ENCODE data around the gene SLC13A3.

Gene SLC13A3

DNA sequence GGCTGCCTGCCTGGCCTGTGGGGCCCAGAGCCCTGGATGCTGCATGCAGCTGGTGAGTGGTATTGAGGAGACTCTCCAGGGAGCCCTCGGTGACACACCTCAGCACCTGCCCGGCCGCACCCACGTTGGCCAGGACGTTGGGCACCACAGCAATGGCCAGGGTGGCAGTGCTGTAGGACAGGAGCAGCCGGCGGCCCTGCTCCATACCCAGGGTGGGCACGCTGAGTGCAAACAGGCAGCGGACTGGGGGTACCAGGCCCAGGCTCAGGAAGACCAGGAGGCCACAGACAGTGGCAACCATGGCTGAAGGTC is 105.5 kb downstream of the SLC13A3 start:
- TF ChIP-seq, protein P1, sequence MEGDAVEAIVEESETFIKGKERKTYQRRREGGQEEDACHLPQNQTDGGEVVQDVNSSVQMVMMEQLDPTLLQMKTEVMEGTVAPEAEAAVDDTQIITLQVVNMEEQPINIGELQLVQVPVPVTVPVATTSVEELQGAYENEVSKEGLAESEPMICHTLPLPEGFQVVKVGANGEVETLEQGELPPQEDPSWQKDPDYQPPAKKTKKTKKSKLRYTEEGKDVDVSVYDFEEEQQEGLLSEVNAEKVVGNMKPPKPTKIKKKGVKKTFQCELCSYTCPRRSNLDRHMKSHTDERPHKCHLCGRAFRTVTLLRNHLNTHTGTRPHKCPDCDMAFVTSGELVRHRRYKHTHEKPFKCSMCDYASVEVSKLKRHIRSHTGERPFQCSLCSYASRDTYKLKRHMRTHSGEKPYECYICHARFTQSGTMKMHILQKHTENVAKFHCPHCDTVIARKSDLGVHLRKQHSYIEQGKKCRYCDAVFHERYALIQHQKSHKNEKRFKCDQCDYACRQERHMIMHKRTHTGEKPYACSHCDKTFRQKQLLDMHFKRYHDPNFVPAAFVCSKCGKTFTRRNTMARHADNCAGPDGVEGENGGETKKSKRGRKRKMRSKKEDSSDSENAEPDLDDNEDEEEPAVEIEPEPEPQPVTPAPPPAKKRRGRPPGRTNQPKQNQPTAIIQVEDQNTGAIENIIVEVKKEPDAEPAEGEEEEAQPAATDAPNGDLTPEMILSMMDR (IDR thresholded peaks at IDR 0.05; ENCODE audit: low read depth, low read length, missing control alignments), result no peak
- no peak for DNase-seq (ENCODE audit: low read depth)
- H3K4me3 ChIP-seq (ENCODE audit: low read depth, low read length), result no peak overlapping the region
- in situ Hi-C loops (cut with HindIII; ENCODE audit: low sequenced_read_pairs), result no loop called here

DNA sequence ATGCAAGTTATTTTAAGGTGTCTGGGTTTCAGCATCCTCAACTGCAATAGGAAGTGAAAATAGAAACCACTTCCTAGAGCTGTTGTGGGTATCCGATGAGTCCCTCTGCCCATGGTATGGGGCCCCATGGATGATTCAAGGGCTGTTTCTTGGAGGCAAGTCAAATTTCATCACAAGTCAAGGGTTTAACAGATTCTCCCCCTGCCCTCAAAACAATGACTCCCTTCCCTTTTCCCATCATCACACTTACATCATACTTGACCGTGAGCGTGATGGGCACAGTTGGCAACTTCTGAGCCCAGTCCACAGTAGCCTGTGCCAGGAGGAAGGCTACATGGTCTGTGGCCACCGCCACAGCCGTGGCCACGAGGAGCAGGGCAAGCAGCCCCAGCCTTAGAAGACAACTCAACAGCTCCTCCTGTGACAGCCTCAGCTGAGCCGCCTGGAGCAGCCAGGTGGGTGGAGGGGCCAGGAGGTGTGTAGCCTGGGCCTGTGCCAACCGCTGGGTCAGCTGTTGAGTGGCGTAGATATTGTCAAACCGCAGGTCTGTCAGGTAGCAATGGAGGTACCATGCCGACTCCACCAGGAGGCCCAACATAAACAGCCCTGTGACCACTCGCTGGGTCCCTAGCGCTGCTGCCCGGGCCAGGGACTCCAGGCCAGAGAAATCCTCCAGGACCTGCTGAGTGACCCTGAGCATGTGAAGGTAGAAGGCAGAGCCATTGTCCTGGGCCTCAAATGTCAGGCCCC is 106.0 kb downstream of the SLC13A3 start:
- no peak overlapping the region for H3K4me3 ChIP-seq (ENCODE audit: low read depth, low read length)
- DNase-seq (ENCODE audit: low read depth), result no peak
- TF ChIP-seq, protein P1 (IDR thresholded peaks at IDR 0.05; ENCODE audit: low read depth, low read length, missing control alignments), result no peak
- in situ Hi-C loops (cut with HindIII; ENCODE audit: low sequenced_read_pairs), result no loop called here

DNA sequence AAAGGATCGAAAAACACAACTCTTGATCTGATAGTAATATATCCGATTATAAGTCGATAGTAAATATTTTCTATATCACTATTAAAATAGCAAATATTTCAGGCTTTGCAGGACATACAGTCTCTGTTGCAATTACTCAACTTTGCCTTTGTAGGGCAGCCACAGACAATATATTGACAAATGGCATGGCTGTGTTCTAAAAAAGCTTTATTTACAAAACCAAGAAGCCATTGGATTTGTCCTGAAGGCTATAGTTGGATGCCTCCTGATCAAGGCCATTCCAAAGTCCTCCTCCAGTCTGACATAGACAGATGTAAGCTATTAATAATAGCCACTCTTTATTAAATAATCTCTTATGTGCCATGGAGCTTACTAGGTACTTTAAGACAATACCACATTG is 106.7 kb downstream of the SLC13A3 start:
- no peak overlapping the region for H3K4me3 ChIP-seq (ENCODE audit: low read depth, low read length)
- no peak for DNase-seq (ENCODE audit: low read depth)
- in situ Hi-C loops (cut with HindIII; ENCODE audit: low sequenced_read_pairs), result no loop called here
- TF ChIP-seq, protein P1 (IDR thresholded peaks at IDR 0.05; ENCODE audit: low read depth, low read length, missing control alignments), result no peak

DNA sequence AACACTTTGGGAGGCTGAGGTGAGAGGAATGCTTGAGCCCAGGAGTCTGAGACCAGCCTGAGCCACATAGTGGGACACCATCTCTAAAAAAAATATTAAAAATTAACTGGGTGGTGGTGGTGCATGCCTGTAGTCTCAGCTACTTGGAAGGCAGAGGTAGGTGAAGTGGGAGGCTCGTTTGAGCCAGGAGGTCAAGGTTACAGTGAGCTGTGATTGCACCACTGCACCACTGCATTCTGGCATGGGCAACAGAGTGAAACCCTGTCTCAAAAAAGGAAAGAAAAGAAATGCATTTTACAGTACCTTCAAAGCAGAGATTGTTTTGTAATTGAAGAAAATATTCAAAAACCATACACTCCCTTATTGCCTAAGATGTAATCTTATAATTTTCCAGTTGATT is 107.3 kb downstream of the SLC13A3 start:
- in situ Hi-C loops (cut with HindIII; ENCODE audit: low sequenced_read_pairs), result no loop called here
- DNase-seq (ENCODE audit: low read depth), result no peak
- H3K4me3 ChIP-seq (ENCODE audit: low read depth, low read length), result no peak overlapping the region
- TF ChIP-seq, protein P1 (IDR thresholded peaks at IDR 0.05; ENCODE audit: low read depth, low read length, missing control alignments), result no peak

DNA sequence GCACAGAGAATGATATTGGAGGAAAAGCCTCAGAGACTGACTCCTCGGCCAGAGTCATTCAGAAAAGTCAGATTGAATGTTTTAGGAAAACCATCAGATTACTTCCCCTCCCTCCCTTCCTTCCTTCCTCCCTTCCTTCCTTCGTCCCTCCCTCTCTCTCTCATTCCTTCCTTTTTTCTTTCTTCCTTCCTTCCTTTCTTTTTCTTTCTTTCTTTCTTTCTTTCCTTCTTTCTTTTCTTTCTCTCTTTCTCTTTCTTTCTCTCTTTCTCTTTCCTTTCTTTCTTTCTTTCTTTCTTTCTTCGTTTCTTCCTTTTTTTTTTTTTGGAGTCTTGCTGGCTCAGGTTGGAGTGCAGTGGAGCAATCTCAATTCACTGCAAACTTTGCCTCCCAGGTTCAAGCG is 108.2 kb downstream of the SLC13A3 start:
- in situ Hi-C loops (cut with HindIII; ENCODE audit: low sequenced_read_pairs), result no loop called here

DNA sequence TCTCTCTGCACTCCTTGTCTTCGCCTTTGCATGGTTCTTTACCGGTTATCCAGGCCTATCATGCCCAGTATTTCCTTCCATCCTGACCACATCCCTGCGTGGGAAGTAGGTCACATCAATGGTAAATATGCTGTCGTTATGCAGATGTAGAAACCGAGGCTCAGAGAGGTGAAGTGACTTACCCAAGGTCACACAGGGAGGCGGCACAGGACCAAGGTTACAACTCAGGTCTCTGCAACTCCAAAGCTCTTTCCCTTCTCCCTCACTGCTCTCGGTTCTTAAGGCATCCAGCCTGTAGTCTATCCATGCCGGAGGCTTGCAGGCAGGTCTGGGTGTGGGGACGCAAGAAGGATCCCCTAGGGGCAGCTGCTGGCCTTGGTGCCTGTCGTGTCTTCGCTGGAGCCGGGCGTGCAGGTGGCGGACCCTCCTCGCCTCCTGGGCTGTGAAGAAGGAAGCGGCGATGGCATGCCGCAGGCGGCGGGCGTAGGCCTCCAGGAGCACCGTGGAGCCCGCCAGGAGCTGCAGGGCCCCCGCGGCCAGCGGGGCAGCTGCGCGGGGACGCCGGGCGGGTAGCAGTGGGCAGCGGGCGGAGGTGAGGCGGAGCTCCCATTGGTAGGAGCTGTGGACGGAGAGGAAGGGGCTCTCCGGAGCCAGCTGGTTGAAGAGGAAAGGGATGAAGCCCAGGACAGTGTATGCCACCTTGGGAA is 109.9 kb downstream of the SLC13A3 start:
- in situ Hi-C loops (cut with HindIII; ENCODE audit: low sequenced_read_pairs), result no loop called here
- DNase-seq (ENCODE audit: low read depth), result no peak
- TF ChIP-seq, protein P1 (IDR thresholded peaks at IDR 0.05; ENCODE audit: low read depth, low read length, missing control alignments), result no peak
- no peak overlapping the region for H3K4me3 ChIP-seq (ENCODE audit: low read depth, low read length)

More for the DNA sequence above, 108.2 kb downstream of the SLC13A3 start:
- TF ChIP-seq, protein P1 (IDR thresholded peaks at IDR 0.05; ENCODE audit: low read depth, low read length, missing control alignments), result no peak
- no peak for DNase-seq (ENCODE audit: low read depth)
- no peak overlapping the region for H3K4me3 ChIP-seq (ENCODE audit: low read depth, low read length)

All from astrocyte of the cerebellum (primary cell).